IMR-90 (cell line): ENCODE measurements around the gene AKT1S1. TPM values are rescaled to one million over a fixed set of nuclear protein-coding genes. Genes with fewer than 3 reads are reported as not detected.
A peak's percentile ranks its signal among the peaks of the same experiment; 100 is the strongest.

ENCODE experiments used
- ATAC-seq: fragments of 200-7000 bp; cut with Tn5 transposase; 2 replicates; pipeline ENCODE4 v1.9.1; 2020; ENCODE audit warnings: low read depth, mild to moderate bottlenecking, moderate library complexity
- BruUV-seq: library from RNA; stranded (reverse); fragments of 400-500 nt; replicated peaks from 2 replicates; lab custom pipeline; 2021; lab: Mats Ljungman, UMichigan
- CTCF ChIA-PET: fragments of 300-600 bp; formaldehyde crosslinking; extraction: SDS; loops from one replicate; lab custom pipeline; 2021; ENCODE audit warnings: antibody characterized with exemption; lab: Yijun Ruan, JAX
- POLR2A ChIA-PET: fragments of 300-600 bp; sonication (Branson Sonifier 250); formaldehyde crosslinking; loops from one replicate; lab custom pipeline; 2022; ENCODE audit warnings: antibody characterized with exemption; ENCODE audit not compliant: unreplicated experiment; lab: Charles Lee
- DNase-seq: peaks from one replicate; pipeline ENCODE4 v3.0.0; 2013
- H2AFZ ChIP-seq: replicated peaks from 2 replicates; pipeline ENCODE3; 2013; ENCODE audit warnings: low read length, mild to moderate bottlenecking; ENCODE audit not compliant: poor library complexity
- H2AK5ac ChIP-seq: 2 replicates; pipeline ENCODE4 v1.6.1; 2013; ENCODE audit warnings: low read depth, low read length, inconsistent platforms
- H2AK9ac ChIP-seq: replicated peaks from 2 replicates; pipeline ENCODE3; 2013; ENCODE audit warnings: mild to moderate bottlenecking, low read depth, low read length, moderate library complexity; ENCODE audit not compliant: poor library complexity
- H2BK120ac ChIP-seq: 2 replicates; pipeline ENCODE4 v1.6.1; 2013; ENCODE audit warnings: low read depth, low read length, inconsistent platforms
- H2BK15ac ChIP-seq: 3 replicates; pipeline ENCODE4 v1.6.1; 2013; ENCODE audit warnings: low read depth, low read length, inconsistent platforms
- H2BK20ac ChIP-seq: 2 replicates; pipeline ENCODE4 v1.6.1; 2013; ENCODE audit warnings: low read depth, mild to moderate bottlenecking, inconsistent platforms, low read length, moderate library complexity
- H2BK5ac ChIP-seq: 2 replicates; pipeline ENCODE4 v1.6.1; 2013; ENCODE audit warnings: mild to moderate bottlenecking, low read depth, low read length, inconsistent platforms; ENCODE audit not compliant: poor library complexity, severe bottlenecking
- H3K14ac ChIP-seq: replicated peaks from 2 replicates; pipeline ENCODE4 v1.6.1; 2013; ENCODE audit warnings: low read depth, low read length, inconsistent platforms
- H3K18ac ChIP-seq: 2 replicates; pipeline ENCODE4 v1.6.1; 2013; ENCODE audit warnings: low read depth, low read length, control low read depth
- H3K23ac ChIP-seq: 2 replicates; pipeline ENCODE4 v1.6.1; 2013; ENCODE audit warnings: low read depth, low read length, inconsistent platforms
- H3K27ac ChIP-seq: 2 replicates; pipeline ENCODE4 v1.5.1; 2013; ENCODE audit warnings: mild to moderate bottlenecking, control low read depth, low read length; ENCODE audit not compliant: insufficient read depth
- H3K27me3 ChIP-seq: 2 replicates; pipeline ENCODE4 v1.6.1; 2013; ENCODE audit warnings: low read length; ENCODE audit not compliant: control insufficient read depth, insufficient read depth
- H3K36me3 ChIP-seq: 2 replicates; pipeline ENCODE4 v1.6.1; 2013; ENCODE audit warnings: low read length, mixed read lengths; ENCODE audit not compliant: control insufficient read depth, insufficient read depth
- H3K4ac ChIP-seq: 2 replicates; pipeline ENCODE4 v1.6.1; 2013; ENCODE audit warnings: low read depth, low read length, inconsistent platforms
- H3K4me1 ChIP-seq: 2 replicates; pipeline ENCODE4 v1.6.1; 2013; ENCODE audit warnings: low read length, mixed read lengths; ENCODE audit not compliant: control insufficient read depth, insufficient read depth
- H3K4me2 ChIP-seq: 2 replicates; pipeline ENCODE4 v1.6.1; 2013; ENCODE audit warnings: low read depth, mild to moderate bottlenecking, control low read depth, low read length, moderate library complexity
- H3K4me3 ChIP-seq: 2 replicates; pipeline ENCODE4 v1.5.1; 2013; ENCODE audit warnings: low read depth, mild to moderate bottlenecking, control low read depth, low read length, moderate library complexity; ENCODE audit not compliant: insufficient read depth
- H3K56ac ChIP-seq: 2 replicates; pipeline ENCODE4 v1.6.1; 2013; ENCODE audit warnings: low read length, inconsistent platforms; ENCODE audit not compliant: insufficient read depth; ENCODE audit errors: extremely low read depth
- H3K79me1 ChIP-seq, 2 experiments: 2 replicates each; pipeline ENCODE4 v1.6.1; 2013; ENCODE audit warnings: low read length in 2 of 2, inconsistent platforms in 1 of 2, low read depth in 1 of 2
- H3K9ac ChIP-seq: 2 replicates; pipeline ENCODE4 v1.6.1; 2013; ENCODE audit warnings: low read depth, low read length, control low read depth
- H3K9me1 ChIP-seq: 2 replicates; pipeline ENCODE4 v1.6.1; 2013; ENCODE audit warnings: low read length, inconsistent platforms; ENCODE audit not compliant: insufficient read depth
- H3K9me3 ChIP-seq: 2 replicates; pipeline ENCODE4 v1.6.1; 2013; ENCODE audit warnings: low read length; ENCODE audit not compliant: control insufficient read depth, insufficient read depth
- H4K20me1 ChIP-seq: 2 replicates; pipeline ENCODE4 v1.6.1; 2013; ENCODE audit warnings: low read length, inconsistent platforms; ENCODE audit not compliant: insufficient read depth
- H4K5ac ChIP-seq: 2 replicates; pipeline ENCODE4 v1.6.1; 2013; ENCODE audit warnings: mild to moderate bottlenecking, low read depth, low read length, control low read depth
- H4K8ac ChIP-seq, 2 experiments: 2 replicates each; pipeline ENCODE4 v1.6.1; 2013; ENCODE audit warnings: low read depth in 2 of 2, low read length in 2 of 2, control low read depth in 1 of 2, inconsistent platforms in 1 of 2
- H4K91ac ChIP-seq: 2 replicates; pipeline ENCODE4 v1.6.1; 2013; ENCODE audit warnings: low read depth, low read length, inconsistent platforms; ENCODE audit not compliant: insufficient read depth
- BHLHE40 ChIP-seq: fragments of 150-350 bp; IDR thresholded peaks from 2 replicates; pipeline ENCODE4 v1.6.1; 2016; ENCODE audit warnings: mild to moderate bottlenecking, low read depth, low read length
- CEBPB ChIP-seq: IDR thresholded peaks from 2 replicates; pipeline ENCODE4 v1.6.1; 2012; ENCODE audit warnings: low read depth, low read length, improper control_type of control experiment
- CHD1 ChIP-seq: IDR thresholded peaks from 2 replicates; pipeline ENCODE4 v1.6.1; 2012; ENCODE audit warnings: low read depth, low read length, improper control_type of control experiment
- CTCF ChIP-seq: conservative IDR thresholded peaks from 2 replicates; pipeline ENCODE4 v1.5.1; 2012; ENCODE audit warnings: mild to moderate bottlenecking, low read depth, low read length, improper control_type of control experiment
- FOS ChIP-seq: fragments of 150-350 bp; IDR thresholded peaks from 2 replicates; pipeline ENCODE4 v1.6.1; 2016; ENCODE audit warnings: low read depth, low read length
- MAFK ChIP-seq: IDR thresholded peaks from 2 replicates; pipeline ENCODE4 v1.6.1; 2012; ENCODE audit warnings: low read depth, low read length, improper control_type of control experiment
- MXI1 ChIP-seq: IDR thresholded peaks from 2 replicates; pipeline ENCODE4 v1.6.1; 2012; ENCODE audit warnings: low read depth, mild to moderate bottlenecking, low read length, moderate library complexity, borderline replicate concordance
- NFE2L2 ChIP-seq: fragments of 150-350 bp; IDR thresholded peaks from 2 replicates; pipeline ENCODE4 v1.6.1; 2016; ENCODE audit warnings: low read depth, mild to moderate bottlenecking, low read length
- POLR2A ChIP-seq: IDR thresholded peaks from 2 replicates; pipeline ENCODE4 v1.6.1; 2012; ENCODE audit warnings: mild to moderate bottlenecking, low read depth, low read length
- RAD21 ChIP-seq: IDR thresholded peaks from 2 replicates; pipeline ENCODE4 v1.6.1; 2012; ENCODE audit warnings: low read length, improper control_type of control experiment
- RCOR1 ChIP-seq: IDR thresholded peaks from 2 replicates; pipeline ENCODE4 v1.6.1; 2012; ENCODE audit warnings: mild to moderate bottlenecking, low read length, improper control_type of control experiment; ENCODE audit not compliant: insufficient replicate concordance
- RFX5 ChIP-seq: IDR thresholded peaks from 2 replicates; pipeline ENCODE4 v1.8.0; 2012; ENCODE audit warnings: low read depth, mild to moderate bottlenecking, low read length, moderate library complexity
- SMC3 ChIP-seq: fragments of 150-350 bp; IDR thresholded peaks from 2 replicates; pipeline ENCODE4 v1.6.1; 2016; ENCODE audit warnings: low read depth, mild to moderate bottlenecking, antibody characterized with exemption, low read length, moderate library complexity
- USF2 ChIP-seq: fragments of 150-350 bp; IDR thresholded peaks from 2 replicates; pipeline ENCODE4 v1.6.1; 2017; ENCODE audit warnings: mild to moderate bottlenecking, antibody characterized with exemption, low read length, low read depth
- WGBS, 2 experiments: methylation state at CpG; one replicate each; pipeline versions ENCODE4 v1.1.5 to v1.1.7; 2013; ENCODE audit warnings: missing lambda C conversion rate in 2 of 2; ENCODE audit not compliant: insufficient read length in 1 of 2; ENCODE audit errors: extremely low coverage in 2 of 2; 5-methylcytosine and 5-hydroxymethylcytosine counted together
- dilution Hi-C: fragments of 300-500 bp; cut with HindIII; formaldehyde crosslinking; loops from one replicate; pipeline ENCODE4 v1.14.3; 2018; ENCODE audit warnings: low sequenced_read_pairs; ENCODE audit not compliant: unreplicated experiment
- in situ Hi-C: fragments of 300-500 bp; cut with MboI; formaldehyde crosslinking; loops from 3 replicates; pipeline ENCODE4 v1.14.3; 2019; ENCODE audit warnings: low sequenced_read_pairs, inconsistent platforms, mixed read lengths
- intact Hi-C: fragments of 100-400 bp; cut with micrococcal nuclease; formaldehyde crosslinking; loops from 2 replicates; pipeline ENCODE4 v1.10.0; 2022
- polyA plus RNA-seq, 3 experiments: library from polyadenylated mRNA; depleted of rRNA; stranded (reverse); fragments of >200 nt; gene quantifications; 2 replicates each; pipeline ENCODE4 v1.2.3, GENCODE V29; 2012; ENCODE audit warnings: low replicate concordance in 1 of 3
- total RNA-seq: library from RNA; depleted of rRNA; stranded (reverse); fragments of >200 nt; gene quantifications from 2 replicates; pipeline ENCODE4 v1.2.3, GENCODE V29; 2012
- TF ChIP-seq, protein P1 (sequence below): fragments of 150-350 bp; IDR thresholded peaks from 2 replicates; pipeline ENCODE4 v1.6.1; 2016; ENCODE audit warnings: low read depth, mild to moderate bottlenecking, low read length, moderate library complexity, borderline replicate concordance

The AKT1S1 gene
- total and polyA plus RNA-seq, 2 of the 4 experiments (the other 2 are of a cell fraction): 3.6 to 54.4 TPM

- Histone ChIP-seq H2AFZ (no peak overlapping the region), H3K4me3 (no peak overlapping the region), H3K36me3 (peaks cover 31% of the 10 kb centered on the region), H3K9ac (no peak overlapping the region), H3K79me1 (peaks cover 0 to 6% of the 10 kb centered on the region in 2 experiments; a peak in 1 of 4 replicates), H3K9me1 (no peaks in the 10 kb centered on the region), H3K14ac (no peak overlapping the region), H3K4me1 (peaks cover 2% of the 10 kb centered on the region; the same call in 1 of the 2 replicates), H3K4me2 (no peak overlapping the region), H3K23ac (no peak overlapping the region), H2AK5ac (no peak overlapping the region), H3K56ac (no peak overlapping the region), H2BK15ac (no peak overlapping the region), H2AK9ac (peak overlapping the region; percentile 42), H3K9me3 (peaks cover 3% of the 10 kb centered on the region; the same call in 1 of the 2 replicates), H3K18ac (no peak overlapping the region), H2BK20ac (no peak overlapping the region), H3K27ac (no peak overlapping the region), H2BK5ac (no peak overlapping the region), H3K27me3 (peaks cover 8% of the 10 kb centered on the region; the same call in 1 of the 2 replicates), H2BK120ac (no peak overlapping the region), H4K20me1 (no peaks in the 10 kb centered on the region), H4K5ac (no peak overlapping the region), H4K91ac (no peak overlapping the region), H4K8ac (no peak overlapping the region), H3K4ac (no peak overlapping the region)
- dilution Hi-C loops: no loop called here
- ChIA-PET POLR2A (interaction anchor here (0.6 kb wide), 1 partner anchor 11 kb away, joined by 9 read pairs; the partner anchor contains the start of gene AKT1S1), CTCF (no interaction called here)
- DNase-seq (no peak), ATAC-seq (no peak)
- in situ Hi-C loops: no loop called here
- intact Hi-C loops: no loop called here
- BruUV-seq: no TSS peak
- WGBS, 2 experiments: 68% methylated on average over 19 of the region's 54 CpGs; no CpG with 5 or more reads in 1 of the 2 experiments
- TF ChIP-seq RCOR1: no peak
- no peak for TF ChIP-seq CEBPB
- TF ChIP-seq USF2: no peak
- TF ChIP-seq FOS: no peak
- TF ChIP-seq, protein P1, sequence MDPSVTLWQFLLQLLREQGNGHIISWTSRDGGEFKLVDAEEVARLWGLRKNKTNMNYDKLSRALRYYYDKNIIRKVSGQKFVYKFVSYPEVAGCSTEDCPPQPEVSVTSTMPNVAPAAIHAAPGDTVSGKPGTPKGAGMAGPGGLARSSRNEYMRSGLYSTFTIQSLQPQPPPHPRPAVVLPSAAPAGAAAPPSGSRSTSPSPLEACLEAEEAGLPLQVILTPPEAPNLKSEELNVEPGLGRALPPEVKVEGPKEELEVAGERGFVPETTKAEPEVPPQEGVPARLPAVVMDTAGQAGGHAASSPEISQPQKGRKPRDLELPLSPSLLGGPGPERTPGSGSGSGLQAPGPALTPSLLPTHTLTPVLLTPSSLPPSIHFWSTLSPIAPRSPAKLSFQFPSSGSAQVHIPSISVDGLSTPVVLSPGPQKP: no peak
- no peak for TF ChIP-seq MAFK
- no peak for TF ChIP-seq BHLHE40
- no peak for TF ChIP-seq SMC3
- TF ChIP-seq POLR2A: no peak
- no peak for TF ChIP-seq NFE2L2
- TF ChIP-seq RFX5: no peak
- no peak for TF ChIP-seq CTCF
- no peak for TF ChIP-seq MXI1
- TF ChIP-seq RAD21: no peak
- TF ChIP-seq CHD1: no peak
Measured at GRCh38 chr19:49887665-49888509, 10.7 kb upstream of the AKT1S1 start.
